Measurements from ENCODE around the gene PABPN1. TPM values are rescaled to one million over a fixed set of nuclear protein-coding genes. Genes with fewer than 3 reads are reported as not detected.

PABPN1 gene
- total RNA-seq, 1 donor from 2014 or later, result 298 TPM

GRCh38 chr14:23286020-23286901 lies 35.0 kb upstream of the PABPN1 start, which contains the start of gene HOMEZ:
Gene HOMEZ (minus strand): TSS chr14:23286132. CDS start chr14:23285952, 180 bp downstream.
- peaks cover 44% of the 10 kb centered on the region for H3K79me2 ChIP-seq (ENCODE audit: low read depth)
- no peaks in the 10 kb centered on the region for H3K9me3 ChIP-seq (ENCODE audit: low read depth)
- H2AFZ ChIP-seq (replicated peaks), result peak within 1 kb of the TSS; percentile 53
- peaks cover 20% of the 10 kb centered on the region for H3K4me1 ChIP-seq
- H3K4me3 Mint-ChIP-seq, result peak within 1 kb of the TSS; percentile 99
- H3F3A ChIP-seq (ENCODE audit: low read depth), result peaks cover 26% of the 10 kb centered on the region
- peak within 1 kb of the TSS; percentile 86 for H3K4me3 ChIP-seq
- peak; percentile 98 for DNase-seq (ENCODE audit: low spot score)
- peaks cover 4% of the 10 kb centered on the region for H4K20me1 ChIP-seq (ENCODE audit: low read depth)
- H3K4me1 Mint-ChIP-seq, result peaks cover 24% of the 10 kb centered on the region
- H3K27ac Mint-ChIP-seq, result peak within 1 kb of the TSS; percentile 100
- no peaks in the 10 kb centered on the region for H3K36me3 ChIP-seq
- no peaks in the 10 kb centered on the region for H3K36me3 Mint-ChIP-seq
- peak within 1 kb of the TSS; percentile 93 for H3K4me2 ChIP-seq
- H3K9ac ChIP-seq, result peak within 1 kb of the TSS; percentile 59
- TF ChIP-seq EZH2 (IDR thresholded peaks at IDR 0.05) (no peak), EZH2phosphoT487 (IDR thresholded peaks at IDR 0.05) (no peak)
- TF ChIP-seq, protein P1, sequence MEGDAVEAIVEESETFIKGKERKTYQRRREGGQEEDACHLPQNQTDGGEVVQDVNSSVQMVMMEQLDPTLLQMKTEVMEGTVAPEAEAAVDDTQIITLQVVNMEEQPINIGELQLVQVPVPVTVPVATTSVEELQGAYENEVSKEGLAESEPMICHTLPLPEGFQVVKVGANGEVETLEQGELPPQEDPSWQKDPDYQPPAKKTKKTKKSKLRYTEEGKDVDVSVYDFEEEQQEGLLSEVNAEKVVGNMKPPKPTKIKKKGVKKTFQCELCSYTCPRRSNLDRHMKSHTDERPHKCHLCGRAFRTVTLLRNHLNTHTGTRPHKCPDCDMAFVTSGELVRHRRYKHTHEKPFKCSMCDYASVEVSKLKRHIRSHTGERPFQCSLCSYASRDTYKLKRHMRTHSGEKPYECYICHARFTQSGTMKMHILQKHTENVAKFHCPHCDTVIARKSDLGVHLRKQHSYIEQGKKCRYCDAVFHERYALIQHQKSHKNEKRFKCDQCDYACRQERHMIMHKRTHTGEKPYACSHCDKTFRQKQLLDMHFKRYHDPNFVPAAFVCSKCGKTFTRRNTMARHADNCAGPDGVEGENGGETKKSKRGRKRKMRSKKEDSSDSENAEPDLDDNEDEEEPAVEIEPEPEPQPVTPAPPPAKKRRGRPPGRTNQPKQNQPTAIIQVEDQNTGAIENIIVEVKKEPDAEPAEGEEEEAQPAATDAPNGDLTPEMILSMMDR (IDR thresholded peaks at IDR 0.05), result peak; percentile 10
- H3K27ac ChIP-seq, result peak within 1 kb of the TSS; percentile 84
- no peaks in the 10 kb centered on the region for H3K9me3 Mint-ChIP-seq
- no peaks in the 10 kb centered on the region for H3K27me3 Mint-ChIP-seq (ENCODE audit: insufficient read depth, low read depth)
- H3K27me3 ChIP-seq, result peaks cover 38% of the 10 kb centered on the region

GRCh38 chr14:23286902-23287479 lies 34.3 kb upstream of the PABPN1 start:
- Mint-ChIP-seq H3K4me3 (peak overlapping the region; percentile 99), H3K36me3 (no peaks in the 10 kb centered on the region), H3K27me3 (ENCODE audit: insufficient read depth, low read depth) (no peaks in the 10 kb centered on the region), H3K27ac (peak overlapping the region; percentile 100), H3K9me3 (no peaks in the 10 kb centered on the region), H3K4me1 (peaks cover 21% of the 10 kb centered on the region)
- TF ChIP-seq, protein P1 (IDR thresholded peaks at IDR 0.05), result no peak
- TF ChIP-seq EZH2phosphoT487 (IDR thresholded peaks at IDR 0.05), result no peak
- no peak for TF ChIP-seq EZH2 (IDR thresholded peaks at IDR 0.05)
- Histone ChIP-seq H4K20me1 (ENCODE audit: low read depth) (peaks cover 4% of the 10 kb centered on the region), H3K27ac (peak overlapping the region; percentile 84), H3K27me3 (peaks cover 45% of the 10 kb centered on the region), H3K4me3 (peak overlapping the region; percentile 86), H3K9ac (peak overlapping the region; percentile 19), H3K4me1 (peaks cover 19% of the 10 kb centered on the region), H3F3A (ENCODE audit: low read depth) (peaks cover 21% of the 10 kb centered on the region), H3K36me3 (no peaks in the 10 kb centered on the region), H3K9me3 (ENCODE audit: low read depth) (no peaks in the 10 kb centered on the region), H3K79me2 (ENCODE audit: low read depth) (peaks cover 39% of the 10 kb centered on the region), H2AFZ (replicated peaks) (peak overlapping the region; percentile 38), H3K4me2 (peak overlapping the region; percentile 76)
- no peak for DNase-seq (ENCODE audit: low spot score)

GRCh38 chr14:23294734-23295561 lies 26.3 kb upstream of the PABPN1 start:
- Histone ChIP-seq H3K27ac (no peak overlapping the region), H4K20me1 (ENCODE audit: low read depth) (no peaks in the 10 kb centered on the region), H3F3A (ENCODE audit: low read depth) (peaks cover 23% of the 10 kb centered on the region), H3K79me2 (ENCODE audit: low read depth) (no peaks in the 10 kb centered on the region), H3K27me3 (peaks cover 66% of the 10 kb centered on the region), H3K9me3 (ENCODE audit: low read depth) (no peaks in the 10 kb centered on the region), H3K4me2 (no peak overlapping the region), H3K36me3 (no peaks in the 10 kb centered on the region), H3K9ac (no peak overlapping the region), H3K4me1 (peaks cover 12% of the 10 kb centered on the region), H3K4me3 (no peak overlapping the region), H2AFZ (replicated peaks) (no peak overlapping the region)
- Mint-ChIP-seq H3K9me3 (no peaks in the 10 kb centered on the region), H3K4me1 (peaks cover 32% of the 10 kb centered on the region), H3K4me3 (peak overlapping the region; percentile 65), H3K27me3 (ENCODE audit: insufficient read depth, low read depth) (peaks cover 7% of the 10 kb centered on the region), H3K27ac (peak overlapping the region; percentile 51), H3K36me3 (peaks cover 7% of the 10 kb centered on the region)
- peak; percentile 85 for DNase-seq (ENCODE audit: low spot score)
- TF ChIP-seq EZH2 (IDR thresholded peaks at IDR 0.05) (no peak), EZH2phosphoT487 (IDR thresholded peaks at IDR 0.05) (no peak)
- TF ChIP-seq, protein P1 (IDR thresholded peaks at IDR 0.05), result peak; percentile 88
